Stimulated activated CD8-positive, alpha-beta memory T cell treated with anti-CD3 and anti-CD28 coated beads, Interleukin-15, amount 100 ng/mL, for 1 hour (primary cell): ENCODE measurements around the gene RORC.
"Not testable (repeated sequence)": the region's sequence is repeated elsewhere in the genome, so short reads cannot be mapped to it uniquely, and the experiment has no call there.

ENCODE experiments used
- DNase-seq: peaks from one replicate; pipeline ENCODE4 v3.0.0-alpha.2; 2020; ENCODE audit warnings: low read depth

The RORC gene

GRCh38 chr1:151831605-151832004, at the start of gene RORC:
Gene RORC, minus strand, starts transcription at chr1:151831802. Its CDS starts 38 bp downstream, at chr1:151831764.
- no peak for DNase-seq

GRCh38 chr1:151875419-151876097, 44.0 kb upstream of the RORC start:
- no peak for DNase-seq

GRCh38 chr1:151872776-151873175, 41.2 kb upstream of the RORC start:
- DNase-seq: not testable (repeated sequence)

- DNase-seq: no peak
Observed at GRCh38 chr1:151871284-151872030, 39.9 kb upstream of the RORC start.

GRCh38 chr1:151868486-151868885, 36.9 kb upstream of the RORC start:
- DNase-seq: no peak

- DNase-seq: no peak
Observed at GRCh38 chr1:151867765-151868411, 36.3 kb upstream of the RORC start.

GRCh38 chr1:151867321-151867720, 35.7 kb upstream of the RORC start:
- DNase-seq: no peak

GRCh38 chr1:151864411-151864810, 32.8 kb upstream of the RORC start:
- no peak for DNase-seq

GRCh38 chr1:151862604-151863003, 31.0 kb upstream of the RORC start:
- DNase-seq: no peak

- DNase-seq: no peak
Observed at GRCh38 chr1:151860504-151861187, 29.0 kb upstream of the RORC start.

- no peak for DNase-seq
Observed at GRCh38 chr1:151859891-151860293, 28.3 kb upstream of the RORC start.

- DNase-seq: no peak
Observed at GRCh38 chr1:151858886-151859665, 27.5 kb upstream of the RORC start.

- no peak for DNase-seq
Observed at GRCh38 chr1:151858030-151858746, 26.6 kb upstream of the RORC start.

- DNase-seq: no peak
Observed at GRCh38 chr1:151855933-151856332, 24.3 kb upstream of the RORC start.

GRCh38 chr1:151855516-151855915, 23.9 kb upstream of the RORC start:
- not testable (repeated sequence) for DNase-seq

- no peak for DNase-seq
Observed at GRCh38 chr1:151854658-151855057, 23.1 kb upstream of the RORC start.

GRCh38 chr1:151853411-151853943, 21.9 kb upstream of the RORC start, which contains the start of gene THEM5:
Gene THEM5, minus strand, starts transcription at chr1:151853712. Its CDS starts 147 bp downstream, at chr1:151853565.
- DNase-seq: no peak

GRCh38 chr1:151852733-151853132, 21.1 kb upstream of the RORC start:
- no peak for DNase-seq

GRCh38 chr1:151851886-151852285, 20.3 kb upstream of the RORC start:
- DNase-seq: no peak

- DNase-seq: no peak
Observed at GRCh38 chr1:151849871-151850270, 18.3 kb upstream of the RORC start.

- no peak for DNase-seq
Observed at GRCh38 chr1:151849126-151849525, 17.5 kb upstream of the RORC start.
